HUES64 (cell line): ENCODE data around the gene MYO5B.

ENCODE experiments used
- H3K27ac ChIP-seq: 2 replicates; pipeline ENCODE4 v1.7.0; 2013; ENCODE audit warnings: low read depth, low read length, inconsistent platforms
- H3K27me3 ChIP-seq: 2 replicates; pipeline ENCODE4 v1.6.1; 2013; ENCODE audit warnings: mild to moderate bottlenecking, low read length; ENCODE audit not compliant: insufficient read depth
- H3K36me3 ChIP-seq: 2 replicates; pipeline ENCODE4 v1.6.1; 2013; ENCODE audit warnings: mild to moderate bottlenecking, low read length; ENCODE audit not compliant: insufficient read depth
- H3K4me1 ChIP-seq: 2 replicates; pipeline ENCODE4 v1.6.1; 2013; ENCODE audit warnings: mild to moderate bottlenecking, low read length, moderate library complexity; ENCODE audit not compliant: insufficient read depth
- H3K4me3 ChIP-seq: 2 replicates; pipeline ENCODE4 v1.5.1; 2013; ENCODE audit warnings: mild to moderate bottlenecking, low read length, moderate library complexity
- H3K9ac ChIP-seq: 2 replicates; pipeline ENCODE4 v1.6.1; 2013; ENCODE audit warnings: mild to moderate bottlenecking, low read depth, low read length
- H3K9me3 ChIP-seq: 2 replicates; pipeline ENCODE4 v1.6.1; 2013; ENCODE audit warnings: low read depth, low read length; ENCODE audit not compliant: insufficient read depth
- WGBS: fragments of 150-250, 120-280 bp; methylation state at CpG from one replicate; pipeline ENCODE4 v1.1.7; 2013; ENCODE audit warnings: missing lambda C conversion rate; 5-methylcytosine and 5-hydroxymethylcytosine counted together

MYO5B gene

DNA sequence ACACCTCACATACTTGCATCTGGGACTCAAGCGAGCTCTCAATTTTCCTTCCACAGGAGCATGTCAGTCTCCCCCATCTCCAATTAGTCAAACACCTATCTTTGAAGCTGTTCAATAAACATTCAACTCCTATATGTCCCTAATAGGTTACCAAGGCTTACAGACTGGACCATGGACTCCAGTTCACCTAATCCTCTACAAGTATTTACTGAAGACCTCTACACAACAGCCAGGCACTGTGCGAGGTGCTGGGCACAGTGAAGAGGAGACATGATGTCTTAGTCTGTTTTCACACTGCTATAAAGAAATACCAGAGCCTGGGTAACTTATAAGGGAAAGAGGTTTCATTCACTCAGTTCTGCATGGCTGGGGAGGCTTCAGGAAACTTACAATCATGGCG is 129.9 kb downstream of the MYO5B start:
- 95% methylated on average over 3 of the region's 3 CpGs for WGBS
- no peak overlapping the region for H3K9ac ChIP-seq
- H3K4me3 ChIP-seq = no peak overlapping the region
- no peaks in the 10 kb centered on the region for H3K36me3 ChIP-seq
- no peak overlapping the region for H3K27ac ChIP-seq
- H3K4me1 ChIP-seq = 0 out of 2 replicates have a peak, but pooled peaks cover 5% of the 10 kb centered on the region
- H3K27me3 ChIP-seq = no peaks in the 10 kb centered on the region
- no peaks in the 10 kb centered on the region for H3K9me3 ChIP-seq

DNA sequence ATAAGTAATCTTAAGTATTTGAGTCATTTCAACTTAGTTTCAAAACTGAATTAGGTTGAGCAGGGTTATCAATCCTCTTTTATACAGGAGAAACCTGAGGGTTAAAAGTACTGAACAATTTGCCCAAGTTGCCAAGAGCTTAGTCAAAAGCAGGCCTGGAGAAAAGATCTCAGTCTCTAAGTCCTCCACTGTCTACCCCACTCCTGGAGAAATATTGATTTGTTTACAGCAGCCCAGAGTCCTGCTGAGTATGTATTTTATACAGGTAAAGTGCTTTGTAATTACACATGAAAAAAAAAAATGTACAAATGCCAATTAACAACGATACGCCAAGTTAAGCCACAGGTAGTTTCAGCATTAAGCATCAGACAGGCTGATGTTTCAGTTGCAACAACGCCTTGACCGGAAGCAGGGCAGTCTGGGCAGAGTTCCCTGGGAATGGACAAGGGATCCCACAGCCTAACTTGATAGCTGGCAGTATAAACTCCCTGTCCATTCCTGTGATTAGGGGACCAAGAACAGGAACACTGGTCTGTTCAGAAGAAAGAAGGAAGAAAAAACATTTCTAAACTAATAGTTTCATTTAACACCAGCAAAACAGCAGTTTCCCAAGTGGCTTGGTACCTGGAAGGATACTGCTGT is 132.9 kb downstream of the MYO5B start:
- no peaks in the 10 kb centered on the region for H3K9me3 ChIP-seq
- H3K27me3 ChIP-seq = no peaks in the 10 kb centered on the region
- H3K9ac ChIP-seq = no peak overlapping the region
- 0 out of 2 replicates have a peak, but pooled peaks cover 5% of the 10 kb centered on the region for H3K4me1 ChIP-seq
- no peak overlapping the region for H3K4me3 ChIP-seq
- H3K36me3 ChIP-seq = no peaks in the 10 kb centered on the region
- no peak overlapping the region for H3K27ac ChIP-seq
- 95% methylated on average over 4 of the region's 4 CpGs for WGBS

DNA sequence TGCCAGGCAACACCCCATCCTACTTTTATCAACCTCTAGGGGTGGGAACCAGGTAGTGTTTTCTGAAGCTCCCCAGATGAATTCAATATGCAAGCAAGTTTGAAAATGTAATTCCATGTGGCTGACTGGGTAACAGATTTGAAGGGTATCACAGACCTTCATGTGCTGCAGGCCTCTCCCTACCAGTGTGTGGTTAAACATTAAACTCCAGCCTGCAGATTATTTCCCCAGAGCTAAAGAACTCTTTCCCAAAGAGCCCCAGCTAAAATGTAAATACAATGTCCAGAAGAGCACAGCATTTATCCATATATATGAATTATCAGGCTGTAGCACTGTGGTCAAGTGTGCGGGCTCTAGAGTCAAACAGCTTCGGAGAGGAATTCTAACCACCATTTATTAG is 134.1 kb downstream of the MYO5B start:
- WGBS = 73% methylated on average over 2 of the region's 2 CpGs
- Histone ChIP-seq H3K36me3 (no peaks in the 10 kb centered on the region), H3K27ac (no peak overlapping the region), H3K9me3 (no peaks in the 10 kb centered on the region), H3K9ac (no peak overlapping the region), H3K4me3 (no peak overlapping the region), H3K27me3 (no peaks in the 10 kb centered on the region), H3K4me1 (0 out of 2 replicates have a peak, but pooled peaks cover 5% of the 10 kb centered on the region)

DNA sequence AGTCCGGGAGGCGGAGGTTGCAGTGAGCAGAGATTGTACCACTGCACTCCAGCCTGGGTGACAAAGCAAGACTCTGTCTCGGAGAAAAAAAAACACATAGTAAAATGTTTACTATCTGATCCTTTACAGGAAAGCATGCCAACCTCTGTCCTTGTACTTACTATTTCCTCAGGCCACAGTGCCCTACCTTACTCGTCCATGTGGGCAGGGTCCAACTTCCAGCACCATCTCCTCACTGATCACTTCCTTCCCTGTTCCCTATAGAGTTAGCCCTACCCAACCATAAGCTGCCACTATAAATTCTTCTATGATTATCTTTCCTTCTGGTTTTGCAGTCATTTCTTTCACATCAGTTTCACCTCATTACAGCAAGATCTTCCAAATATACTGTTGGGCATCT is 136.2 kb downstream of the MYO5B start:
- Histone ChIP-seq H3K9ac (no peak overlapping the region), H3K27ac (no peak overlapping the region), H3K4me3 (no peak overlapping the region), H3K36me3 (no peaks in the 10 kb centered on the region), H3K4me1 (0 out of 2 replicates have a peak, but pooled peaks cover 5% of the 10 kb centered on the region), H3K27me3 (no peaks in the 10 kb centered on the region), H3K9me3 (no peaks in the 10 kb centered on the region)
- WGBS = 91% methylated on average over 4 of the region's 4 CpGs

DNA sequence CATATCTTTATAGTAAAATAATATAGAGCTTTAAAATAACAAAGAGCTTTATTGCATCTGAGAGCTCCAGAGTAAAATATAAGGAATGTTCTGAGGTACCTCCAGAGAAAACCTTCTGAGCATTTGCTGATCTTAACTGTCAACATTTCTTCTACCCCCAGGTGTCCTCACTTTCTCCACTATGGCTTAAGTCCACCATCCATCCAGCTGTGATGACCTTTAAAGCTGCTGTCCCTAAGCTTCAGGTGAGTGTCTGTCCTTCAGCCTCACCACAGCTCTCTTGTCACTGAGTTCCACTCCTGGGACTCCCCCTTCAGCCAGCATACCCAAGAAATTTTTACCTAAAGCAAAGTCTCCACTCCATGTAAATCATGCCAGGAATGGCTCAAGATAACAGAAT is 137.9 kb downstream of the MYO5B start:
- Histone ChIP-seq H3K9ac (no peak overlapping the region), H3K27me3 (no peaks in the 10 kb centered on the region), H3K4me3 (no peak overlapping the region), H3K4me1 (no peaks in the 10 kb centered on the region), H3K36me3 (no peaks in the 10 kb centered on the region), H3K9me3 (no peaks in the 10 kb centered on the region), H3K27ac (no peak overlapping the region)

DNA sequence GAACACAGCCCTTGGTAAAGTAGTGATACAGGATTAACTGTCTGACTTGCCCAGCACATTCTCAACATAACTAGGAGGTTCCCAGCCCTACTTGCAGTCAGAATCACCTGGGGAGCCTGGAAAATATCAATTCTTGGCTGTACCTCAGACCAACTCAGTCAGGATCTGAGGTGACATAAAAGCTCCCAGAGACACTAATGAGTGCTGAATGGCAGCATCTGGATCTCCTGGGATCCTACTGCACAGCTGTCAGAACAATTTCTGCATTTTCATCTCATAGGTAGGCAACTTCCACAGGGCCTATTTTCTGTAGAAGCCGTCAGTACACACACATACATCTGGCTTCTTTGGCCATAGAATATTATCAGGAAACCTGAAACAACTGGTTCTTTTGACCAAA is 138.8 kb downstream of the MYO5B start:
- Histone ChIP-seq H3K9ac (no peak overlapping the region), H3K27ac (no peak overlapping the region), H3K9me3 (no peaks in the 10 kb centered on the region), H3K27me3 (no peaks in the 10 kb centered on the region), H3K4me3 (no peak overlapping the region), H3K36me3 (no peaks in the 10 kb centered on the region), H3K4me1 (no peaks in the 10 kb centered on the region)
- 92% methylated on average over 1 of the region's 1 CpG for WGBS

DNA sequence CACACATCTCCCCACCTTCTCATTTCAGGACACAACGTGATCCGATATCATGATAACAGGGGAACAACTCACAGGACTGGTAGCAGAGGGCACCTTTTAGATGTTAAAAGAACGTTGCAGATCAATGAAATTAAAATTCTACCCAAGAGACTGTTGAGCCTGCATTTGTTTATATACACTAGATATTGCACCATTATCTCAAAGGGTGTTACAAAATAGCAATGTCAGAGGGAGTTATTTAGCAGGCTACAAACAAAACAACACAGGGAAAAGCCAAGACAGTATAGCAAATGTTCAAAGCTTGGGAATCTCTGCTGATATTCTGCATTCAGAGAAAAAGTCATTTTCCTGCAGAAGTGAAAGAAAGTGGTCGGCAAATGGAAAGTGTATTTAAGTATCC is 139.5 kb downstream of the MYO5B start:
- H3K4me3 ChIP-seq = no peak overlapping the region
- H3K36me3 ChIP-seq = no peaks in the 10 kb centered on the region
- H3K4me1 ChIP-seq = no peaks in the 10 kb centered on the region
- H3K27me3 ChIP-seq = no peaks in the 10 kb centered on the region
- no peak overlapping the region for H3K9ac ChIP-seq
- WGBS = 90% methylated on average over 4 of the region's 4 CpGs
- no peaks in the 10 kb centered on the region for H3K9me3 ChIP-seq
- H3K27ac ChIP-seq = no peak overlapping the region

DNA sequence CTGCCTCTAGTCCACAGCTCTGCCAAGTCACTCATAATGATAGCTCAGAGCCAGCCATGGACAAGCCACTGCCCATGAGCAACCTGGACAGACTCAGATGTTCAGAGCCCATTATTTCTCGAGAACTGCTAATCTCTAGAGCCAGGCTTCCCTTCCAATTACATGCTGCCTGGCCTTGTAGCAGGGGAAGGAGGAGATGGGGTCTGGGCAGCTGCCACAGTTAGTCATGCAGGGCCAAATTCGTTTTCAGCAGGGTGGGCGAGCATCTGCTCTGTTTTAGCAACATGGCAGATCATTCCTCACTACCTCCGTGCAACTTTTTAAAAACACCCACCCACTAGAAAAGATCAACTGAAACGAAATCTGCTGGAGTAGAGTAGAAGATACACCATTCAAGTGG is 141.8 kb downstream of the MYO5B start:
- 89% methylated on average over 5 of the region's 5 CpGs for WGBS

DNA sequence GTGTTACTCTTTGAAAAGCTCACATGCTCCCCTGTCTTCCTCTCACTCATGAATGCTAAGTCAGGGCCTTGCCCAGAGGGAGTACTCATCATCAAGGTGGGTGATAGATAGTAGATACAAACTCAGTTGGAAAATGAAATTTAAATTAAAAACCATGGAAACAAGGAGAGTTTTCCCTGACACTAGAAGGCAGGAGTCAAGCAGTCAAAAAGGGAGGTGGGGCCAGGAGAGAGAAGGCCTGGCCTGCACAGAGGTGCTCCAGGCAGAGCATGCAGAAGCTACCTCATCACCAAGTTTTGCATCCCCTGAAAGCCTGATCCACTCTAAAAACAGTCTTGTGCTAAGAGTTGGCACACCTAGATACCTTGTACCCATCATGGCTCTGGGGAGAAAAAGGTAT is 143.7 kb downstream of the MYO5B start:
- no peak overlapping the region for H3K27ac ChIP-seq
- no peak overlapping the region for H3K9ac ChIP-seq
- no peaks in the 10 kb centered on the region for H3K9me3 ChIP-seq
- H3K4me1 ChIP-seq = no peaks in the 10 kb centered on the region
- no peaks in the 10 kb centered on the region for H3K27me3 ChIP-seq
- no peak overlapping the region for H3K4me3 ChIP-seq
- H3K36me3 ChIP-seq = no peaks in the 10 kb centered on the region

More for the DNA sequence above, 141.8 kb downstream of the MYO5B start:
- no peaks in the 10 kb centered on the region for H3K36me3 ChIP-seq
- H3K4me1 ChIP-seq = no peaks in the 10 kb centered on the region
- no peak overlapping the region for H3K4me3 ChIP-seq
- H3K27me3 ChIP-seq = no peaks in the 10 kb centered on the region
- no peak overlapping the region for H3K27ac ChIP-seq
- no peaks in the 10 kb centered on the region for H3K9me3 ChIP-seq
- H3K9ac ChIP-seq = no peak overlapping the region

DNA sequence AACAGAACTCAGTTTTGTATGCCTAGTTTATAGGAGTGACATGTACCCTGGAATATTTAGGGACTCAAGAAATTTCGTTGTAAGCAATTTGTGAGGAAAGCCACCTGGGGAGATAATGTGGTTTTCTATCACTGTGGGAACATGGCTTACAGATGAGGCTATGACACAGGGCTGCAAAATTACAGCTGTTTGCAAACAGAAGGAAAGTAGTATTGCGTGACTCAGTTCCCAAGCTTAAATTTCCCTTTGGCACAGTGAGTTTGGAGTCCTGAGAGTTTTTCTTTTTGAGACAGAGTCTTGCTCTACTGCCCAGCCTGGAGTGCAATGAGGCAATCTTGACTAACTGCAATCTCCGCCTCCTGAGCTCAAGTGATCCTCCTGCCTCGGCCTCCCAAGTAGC is 149.8 kb downstream of the MYO5B start:
- WGBS = 90% methylated on average over 4 of the region's 4 CpGs
- Histone ChIP-seq H3K9me3 (no peaks in the 10 kb centered on the region), H3K27me3 (no peaks in the 10 kb centered on the region), H3K4me3 (no peak overlapping the region), H3K4me1 (no peaks in the 10 kb centered on the region), H3K27ac (no peak overlapping the region), H3K9ac (no peak overlapping the region), H3K36me3 (no peaks in the 10 kb centered on the region)

DNA sequence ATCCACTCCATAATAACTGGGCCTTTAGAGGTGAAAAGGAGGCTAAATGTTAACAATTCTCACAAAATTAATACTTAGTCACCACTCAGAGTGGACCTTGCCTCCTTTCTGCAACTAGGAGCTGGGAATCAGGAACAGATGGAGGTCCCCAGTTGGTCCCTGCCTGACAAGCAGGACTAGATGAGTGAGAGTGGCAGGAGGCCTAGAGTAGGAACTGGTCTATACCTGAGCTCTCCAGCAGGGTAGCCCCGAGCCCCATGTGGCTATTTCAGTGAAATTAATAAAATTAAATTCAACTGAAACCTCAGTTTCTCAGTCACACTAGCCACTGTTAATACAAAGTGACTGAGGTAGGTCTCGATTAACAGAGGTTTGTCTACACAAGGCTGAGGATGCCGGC is 150.5 kb downstream of the MYO5B start:
- Histone ChIP-seq H3K4me1 (no peaks in the 10 kb centered on the region), H3K4me3 (no peak overlapping the region), H3K27ac (no peak overlapping the region), H3K36me3 (no peaks in the 10 kb centered on the region), H3K9me3 (no peaks in the 10 kb centered on the region), H3K9ac (no peak overlapping the region), H3K27me3 (no peaks in the 10 kb centered on the region)
- WGBS = 81% methylated on average over 2 of the region's 3 CpGs

DNA sequence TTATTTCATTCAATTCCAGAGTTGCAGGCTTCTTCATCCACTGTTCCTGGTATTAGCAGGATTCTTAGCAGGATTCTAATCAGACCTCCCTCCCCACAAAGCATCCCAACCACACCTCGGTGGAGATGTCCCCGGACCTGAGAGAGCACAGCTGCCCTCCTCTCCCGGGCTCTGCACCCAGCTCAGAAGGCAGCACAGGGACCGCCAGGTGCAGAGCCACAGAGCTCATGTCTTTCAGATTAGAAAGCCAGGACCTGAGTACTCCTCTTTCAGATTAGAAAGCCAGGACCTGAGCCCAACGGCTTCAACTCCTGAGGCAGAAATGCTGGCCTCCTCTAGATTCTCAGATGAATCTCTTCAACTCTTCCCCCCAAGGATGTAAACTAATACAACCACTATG is 152.3 kb downstream of the MYO5B start:
- Histone ChIP-seq H3K9ac (no peak overlapping the region), H3K4me1 (peaks cover 5% of the 10 kb centered on the region; the same call in 1 of the 2 replicates), H3K36me3 (no peaks in the 10 kb centered on the region), H3K27me3 (no peaks in the 10 kb centered on the region), H3K9me3 (no peaks in the 10 kb centered on the region), H3K27ac (no peak overlapping the region), H3K4me3 (no peak overlapping the region)
- 77% methylated on average over 5 of the region's 5 CpGs for WGBS
